Stimulated activated effector memory CD8-positive, alpha-beta T cell treated with anti-CD3 and anti-CD28 coated beads, Interleukin-12 subunit alpha, Interleukin-12 subunit beta, amount 100 ng/mL, for 72 hours (primary cell): ENCODE results near the gene NOS3.

Source experiments
- ATAC-seq: fragments of 150-1000 bp; cut with Tn5 transposase; 2 replicates; pipeline ENCODE4 v1.10.0; 2021
- DNase-seq, 2 donors: peaks; one replicate each; pipeline ENCODE4 v3.0.0; 2021 to 2022; ENCODE audit warnings: low spot score in 2 of 2
- H3K27ac Mint-ChIP-seq: one replicate; pipeline ENCODE4 v1.8.0; 2022; ENCODE audit warnings: mild to moderate bottlenecking, mixed read lengths
- H3K36me3 Mint-ChIP-seq: one replicate; pipeline ENCODE4 v1.8.0; 2022; ENCODE audit warnings: mild to moderate bottlenecking, mixed read lengths
- H3K4me1 Mint-ChIP-seq: one replicate; pipeline ENCODE4 v1.8.0; 2022; ENCODE audit warnings: mixed read lengths
- H3K4me3 Mint-ChIP-seq: one replicate; pipeline ENCODE4 v1.8.0; 2022; ENCODE audit warnings: mild to moderate bottlenecking, mixed read lengths
- H3K9me3 Mint-ChIP-seq: one replicate; pipeline ENCODE4 v1.8.0; 2022; ENCODE audit warnings: mixed read lengths

Gene NOS3

GRCh38 chr7:150949564-150949963 lies 41.3 kb upstream of the NOS3 start:
- Mint-ChIP-seq H3K4me1 (no peaks in the 10 kb centered on the region), H3K36me3 (no peaks in the 10 kb centered on the region), H3K9me3 (no peaks in the 10 kb centered on the region), H3K4me3 (no peak overlapping the region), H3K27ac (no peak overlapping the region)
- no peak for DNase-seq
- ATAC-seq, result no peak

DNA sequence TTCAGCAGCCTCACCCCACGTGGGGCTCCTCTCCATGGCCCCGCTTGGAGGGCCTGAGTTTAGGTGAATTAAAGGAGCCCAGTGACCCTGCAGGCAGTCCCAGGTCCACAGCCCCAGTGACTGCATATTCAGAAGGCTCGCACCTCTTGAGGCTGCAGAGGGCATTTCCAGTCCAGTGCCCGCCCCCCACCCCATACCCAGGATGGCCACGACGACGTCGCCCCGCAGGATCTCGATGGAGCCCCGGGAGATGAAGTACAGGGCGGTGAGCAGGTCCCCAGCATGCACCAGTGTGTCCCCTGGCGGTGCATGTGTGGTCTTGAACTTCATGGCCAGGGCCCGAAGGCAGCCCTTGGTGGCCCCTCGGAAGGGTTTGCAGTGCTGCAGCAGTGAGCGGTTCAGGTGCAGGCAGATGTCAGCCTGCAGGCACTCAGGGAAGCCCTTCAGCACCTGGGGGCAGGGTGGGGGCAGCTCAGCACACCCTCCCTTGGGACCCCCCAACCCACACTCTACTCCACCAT lies 40.8 kb upstream of the NOS3 start:
- no peak for ATAC-seq
- Mint-ChIP-seq H3K4me3 (no peak overlapping the region), H3K27ac (no peak overlapping the region), H3K9me3 (no peaks in the 10 kb centered on the region), H3K36me3 (no peaks in the 10 kb centered on the region), H3K4me1 (no peaks in the 10 kb centered on the region)
- DNase-seq, result no peak

DNA sequence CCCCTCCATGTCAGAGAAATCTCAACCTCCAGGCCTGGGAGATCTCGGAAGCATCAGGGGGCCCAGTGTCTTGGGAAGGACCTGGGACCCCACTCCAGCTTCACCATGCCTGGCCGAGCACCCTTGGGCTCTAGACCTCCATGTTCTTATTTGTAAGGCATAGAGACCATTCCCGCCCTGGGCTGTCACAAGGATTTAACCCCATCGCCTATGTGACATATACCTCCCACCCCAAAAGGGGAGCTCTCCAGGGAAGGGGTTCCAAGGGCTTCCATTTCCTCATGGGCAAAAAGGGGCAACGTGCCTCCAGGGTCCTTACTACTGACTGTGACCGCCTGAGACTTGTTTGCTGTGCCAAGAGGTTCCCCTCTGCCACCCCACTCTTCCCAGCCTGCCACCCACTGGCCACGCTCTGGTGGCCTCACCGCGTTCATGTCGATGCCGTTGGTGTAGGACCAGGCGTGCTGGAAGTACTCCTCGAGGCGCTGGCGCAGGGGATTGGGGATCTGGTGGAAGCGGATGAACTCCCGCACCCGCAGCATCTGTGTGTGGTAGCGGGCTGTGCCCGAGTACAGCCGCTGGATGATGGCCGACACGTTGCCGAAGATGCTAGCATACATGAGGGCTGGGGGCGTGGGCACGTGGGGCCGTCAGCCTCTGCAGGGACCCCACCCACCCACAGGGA lies 40.2 kb upstream of the NOS3 start:
- Mint-ChIP-seq H3K36me3 (no peaks in the 10 kb centered on the region), H3K27ac (no peak overlapping the region), H3K4me1 (no peaks in the 10 kb centered on the region), H3K4me3 (no peak overlapping the region), H3K9me3 (no peaks in the 10 kb centered on the region)
- DNase-seq (no peak), ATAC-seq (no peak)

DNA sequence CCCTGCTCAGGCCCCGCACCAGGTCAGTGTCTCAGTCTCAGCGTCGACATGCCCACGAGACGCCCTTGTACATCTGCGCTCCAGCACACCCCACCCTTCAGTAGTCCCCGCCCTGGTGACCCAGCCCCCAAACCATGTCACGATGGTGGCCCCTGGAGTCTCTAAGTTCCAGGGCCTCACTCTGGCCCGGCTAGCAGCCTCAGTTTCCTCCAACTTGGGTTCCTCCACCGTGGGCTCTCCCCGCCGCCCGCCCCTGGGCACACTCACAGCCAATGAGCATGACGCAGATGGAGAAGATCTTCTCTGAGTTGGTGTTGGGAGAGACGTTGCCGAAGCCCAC lies 39.7 kb upstream of the NOS3 start:
- ATAC-seq, result no peak
- no peak for DNase-seq
- no peak overlapping the region for H3K4me3 Mint-ChIP-seq
- no peaks in the 10 kb centered on the region for H3K9me3 Mint-ChIP-seq
- no peaks in the 10 kb centered on the region for H3K4me1 Mint-ChIP-seq
- no peak overlapping the region for H3K27ac Mint-ChIP-seq
- H3K36me3 Mint-ChIP-seq, result no peaks in the 10 kb centered on the region

DNA sequence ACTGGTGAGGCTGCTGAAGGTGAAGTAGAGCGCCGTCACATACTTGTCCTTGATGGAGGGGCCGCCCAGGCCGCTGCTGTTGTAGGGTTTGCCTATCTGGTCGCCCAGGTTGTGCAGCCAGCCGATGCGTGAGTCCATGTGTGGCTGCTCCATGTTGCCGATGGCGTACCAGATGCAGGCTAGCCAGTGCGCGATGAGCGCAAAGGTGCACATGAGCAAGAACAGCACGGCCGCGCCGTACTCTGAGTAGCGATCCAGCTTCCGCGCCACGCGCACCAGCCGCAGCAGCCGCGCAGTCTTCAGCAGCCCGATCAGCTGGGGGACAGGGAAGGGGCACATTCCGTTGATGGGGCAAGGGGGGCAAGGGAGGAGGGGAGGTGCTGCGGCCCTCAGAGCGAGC lies 39.3 kb upstream of the NOS3 start:
- no peak overlapping the region for H3K4me3 Mint-ChIP-seq
- ATAC-seq (no peak), DNase-seq (no peak)
- no peaks in the 10 kb centered on the region for H3K4me1 Mint-ChIP-seq
- no peak overlapping the region for H3K27ac Mint-ChIP-seq
- H3K36me3 Mint-ChIP-seq, result no peaks in the 10 kb centered on the region
- no peaks in the 10 kb centered on the region for H3K9me3 Mint-ChIP-seq

DNA sequence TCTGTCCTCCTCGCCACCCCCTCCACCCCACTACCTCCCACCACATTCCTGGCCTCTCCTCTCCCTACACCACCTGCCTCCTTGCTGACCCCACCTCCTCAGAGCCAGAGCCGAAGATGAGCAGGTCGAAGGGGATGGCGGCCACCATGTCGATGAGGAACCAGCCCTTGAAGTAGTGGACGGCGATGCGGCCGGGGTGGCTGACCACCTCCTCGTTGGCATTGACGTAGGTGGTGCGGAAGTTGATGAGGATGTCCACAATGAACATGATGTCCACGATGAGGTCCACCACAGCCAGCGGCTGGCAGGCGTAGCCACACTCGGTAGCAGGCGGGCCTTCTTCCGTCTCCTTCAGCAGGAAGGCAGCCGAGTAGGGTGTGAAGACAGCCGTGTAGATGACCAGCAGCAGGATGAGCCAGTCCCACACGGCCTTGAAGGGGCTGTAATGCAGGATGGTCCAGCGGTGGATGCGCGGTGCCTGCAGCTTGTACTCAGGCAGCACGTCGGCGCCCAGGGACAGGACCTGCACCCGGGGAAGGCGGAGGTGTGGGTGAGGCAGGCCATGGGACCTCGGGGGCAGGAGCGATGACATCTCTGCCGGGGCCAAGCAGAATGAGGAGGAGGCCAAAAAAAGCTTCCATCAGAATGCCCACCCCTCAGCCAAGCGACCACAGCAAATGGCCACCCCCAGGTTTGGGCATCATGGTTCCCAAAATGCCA lies 38.3 kb upstream of the NOS3 start:
- H3K4me1 Mint-ChIP-seq, result no peaks in the 10 kb centered on the region

GRCh38 chr7:150953061-150953997 lies 37.5 kb upstream of the NOS3 start:
- DNase-seq (no peak), ATAC-seq (no peak)
- Mint-ChIP-seq H3K27ac (no peak overlapping the region), H3K9me3 (no peaks in the 10 kb centered on the region), H3K4me1 (no peaks in the 10 kb centered on the region), H3K36me3 (no peaks in the 10 kb centered on the region), H3K4me3 (no peak overlapping the region)

More for the DNA sequence above, 38.3 kb upstream of the NOS3 start:
- DNase-seq (no peak), ATAC-seq (no peak)
- Mint-ChIP-seq H3K4me3 (no peak overlapping the region), H3K27ac (no peak overlapping the region), H3K36me3 (no peaks in the 10 kb centered on the region), H3K9me3 (no peaks in the 10 kb centered on the region)

DNA sequence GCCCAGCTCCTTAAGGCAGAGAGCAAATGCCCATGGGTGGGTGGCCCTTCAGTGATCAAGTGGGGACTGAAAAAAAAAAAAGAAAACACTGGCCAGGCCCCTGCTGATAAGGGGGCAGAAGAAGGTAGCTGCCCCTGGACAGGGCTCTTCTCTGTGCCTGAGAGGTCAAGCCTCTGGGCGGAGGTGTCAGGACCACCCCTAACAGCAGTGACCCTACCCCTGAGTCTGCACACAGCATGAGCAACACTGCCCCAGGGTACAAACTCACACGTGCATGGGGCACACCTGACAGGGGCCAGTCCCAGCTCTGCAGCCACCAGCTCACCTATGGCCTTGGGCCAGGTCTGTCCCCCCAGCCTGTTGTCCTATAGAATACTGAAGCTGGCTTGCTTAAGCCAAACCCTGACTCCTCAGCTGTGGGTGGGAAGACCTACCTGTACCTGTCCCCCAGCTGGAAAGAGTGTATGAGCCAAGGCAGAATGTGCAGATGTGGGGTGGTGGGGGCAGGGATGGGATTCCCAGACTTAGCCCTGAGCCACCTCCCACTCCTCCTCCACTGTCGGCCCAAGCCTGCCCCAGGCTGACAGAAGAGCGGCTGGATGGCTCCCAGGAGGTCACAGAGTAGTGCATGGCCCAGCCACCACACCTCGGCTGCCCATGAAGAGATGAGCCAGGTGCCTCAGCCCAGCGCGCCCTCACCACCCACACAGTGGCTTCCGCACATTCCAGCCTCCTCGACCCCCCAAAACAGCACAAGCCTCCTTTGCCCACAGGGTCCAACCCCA lies 36.4 kb upstream of the NOS3 start:
- Mint-ChIP-seq H3K4me3 (no peak overlapping the region), H3K36me3 (no peaks in the 10 kb centered on the region), H3K4me1 (no peaks in the 10 kb centered on the region), H3K27ac (no peak overlapping the region), H3K9me3 (no peaks in the 10 kb centered on the region)
- ATAC-seq (no peak), DNase-seq (no peak)

- Mint-ChIP-seq H3K4me3 (no peak overlapping the region), H3K4me1 (peaks cover 5% of the 10 kb centered on the region), H3K27ac (no peak overlapping the region), H3K9me3 (no peaks in the 10 kb centered on the region), H3K36me3 (no peaks in the 10 kb centered on the region)
- ATAC-seq (no peak), DNase-seq (no peak)
These were observed 35.8 kb upstream of the NOS3 start for GRCh38 chr7:150954986-150955518.

GRCh38 chr7:150955519-150956394 lies 35.1 kb upstream of the NOS3 start:
- no peak for ATAC-seq
- H3K4me3 Mint-ChIP-seq, result no peak overlapping the region
- DNase-seq, result no peak
- H3K27ac Mint-ChIP-seq, result no peak overlapping the region
- peaks cover 5% of the 10 kb centered on the region for H3K4me1 Mint-ChIP-seq
- H3K9me3 Mint-ChIP-seq, result no peaks in the 10 kb centered on the region
- H3K36me3 Mint-ChIP-seq, result no peaks in the 10 kb centered on the region

GRCh38 chr7:150956395-150957132 lies 34.3 kb upstream of the NOS3 start:
- Mint-ChIP-seq H3K9me3 (no peaks in the 10 kb centered on the region), H3K4me1 (peaks cover 5% of the 10 kb centered on the region), H3K4me3 (no peak overlapping the region), H3K36me3 (no peaks in the 10 kb centered on the region), H3K27ac (no peak overlapping the region)
- DNase-seq, result no peak
- no peak for ATAC-seq

DNA sequence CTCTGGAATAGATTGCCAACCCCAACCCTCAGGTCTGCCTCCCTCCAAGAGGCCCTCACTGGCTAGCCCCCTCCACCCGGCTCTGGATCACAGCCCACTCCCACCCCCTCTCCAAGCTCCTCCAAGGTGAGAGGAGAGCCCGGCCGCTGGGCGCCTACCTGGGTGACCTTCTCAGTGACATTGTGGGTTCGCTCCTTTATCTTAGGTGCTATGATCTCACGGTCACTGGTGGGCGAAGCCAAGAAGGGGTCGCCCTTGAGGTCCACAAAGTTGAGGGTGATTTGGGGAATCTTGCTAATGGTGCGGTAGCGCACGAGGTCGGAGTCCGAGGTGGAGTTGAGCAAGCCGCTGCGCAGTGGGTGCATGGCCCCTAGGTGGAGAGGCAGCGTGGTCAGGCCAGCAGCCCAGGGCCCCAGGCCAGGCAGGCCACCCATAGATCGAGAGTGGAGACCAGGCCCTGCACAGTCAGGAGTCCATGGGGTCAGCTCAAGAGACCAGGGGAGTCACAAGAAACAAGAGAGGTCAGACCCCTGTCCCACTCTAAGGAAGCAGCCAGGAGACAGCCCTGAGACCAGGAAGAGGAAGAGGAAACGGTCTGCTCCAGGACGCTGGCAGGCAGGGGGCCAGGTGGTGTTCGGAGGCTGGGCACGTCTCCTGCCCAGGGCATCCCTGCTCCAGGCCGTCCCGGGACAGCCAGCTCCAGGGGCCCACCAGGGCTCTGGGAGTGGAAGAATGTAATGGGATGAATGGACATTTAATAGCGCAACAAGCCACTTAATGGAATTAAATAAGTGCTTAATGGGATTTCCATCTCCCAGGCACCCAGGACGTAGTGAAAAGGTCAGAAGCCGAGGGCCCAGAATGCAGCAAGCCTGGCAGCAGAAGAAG lies 33.4 kb upstream of the NOS3 start:
- Mint-ChIP-seq H3K4me3 (no peak overlapping the region), H3K9me3 (no peaks in the 10 kb centered on the region), H3K4me1 (peaks cover 5% of the 10 kb centered on the region), H3K36me3 (no peaks in the 10 kb centered on the region), H3K27ac (no peak overlapping the region)
- ATAC-seq (no peak), DNase-seq (no peak)
